ENCODE measurements around the gene NKAPD1.
"Not testable (repeated sequence)": the region's sequence is repeated elsewhere in the genome, so short reads cannot be mapped to it uniquely, and the experiment has no call there.

The NKAPD1 gene

GRCh38 chr11:112073941-112074811, at the start of gene NKAPD1, which contains the start of gene PIH1D2:
Gene NKAPD1 (plus strand): TSS chr11:112074299. CDS start chr11:112075575, 1,276 bp downstream.
Gene PIH1D2 (minus strand): TSS chr11:112074017. CDS start chr11:112073174, 843 bp downstream.
- DNase-seq: peak; percentile 88

- DNase-seq: peak; percentile 85
These were observed 49.1 kb upstream of the NKAPD1 start, which contains the start of gene DLAT for GRCh38 chr11:112024773-112025678. Gene DLAT (plus strand): TSS chr11:112025408. CDS start chr11:112025473, 65 bp downstream.

- DNase-seq: no peak
These were observed 48.4 kb upstream of the NKAPD1 start for GRCh38 chr11:112025707-112026106.

GRCh38 chr11:112026784-112027410, 47.2 kb upstream of the NKAPD1 start:
- DNase-seq: not testable (repeated sequence)

GRCh38 chr11:112029460-112029859, 44.6 kb upstream of the NKAPD1 start:
- no peak for DNase-seq

GRCh38 chr11:112033902-112034301, 40.2 kb upstream of the NKAPD1 start:
- no peak for DNase-seq

GRCh38 chr11:112037527-112037926, 36.6 kb upstream of the NKAPD1 start:
- DNase-seq: no peak

- peak; percentile 22 for DNase-seq
These were observed 31.7 kb upstream of the NKAPD1 start for GRCh38 chr11:112042161-112042960.

GRCh38 chr11:112042961-112043304, 31.2 kb upstream of the NKAPD1 start:
- DNase-seq: no peak

- no peak for DNase-seq
These were observed 29.1 kb upstream of the NKAPD1 start for GRCh38 chr11:112044961-112045360.

GRCh38 chr11:112046647-112047046, 27.5 kb upstream of the NKAPD1 start:
- not testable (repeated sequence) for DNase-seq

- not testable (repeated sequence) for DNase-seq
These were observed 25.8 kb upstream of the NKAPD1 start for GRCh38 chr11:112048256-112048655.

GRCh38 chr11:112049777-112050176, 24.3 kb upstream of the NKAPD1 start:
- no peak for DNase-seq

- DNase-seq: no peak
These were observed 23.4 kb upstream of the NKAPD1 start for GRCh38 chr11:112050721-112051120.

- no peak for DNase-seq
These were observed 22.3 kb upstream of the NKAPD1 start for GRCh38 chr11:112051768-112052167.

- DNase-seq: no peak
These were observed 16.9 kb upstream of the NKAPD1 start for GRCh38 chr11:112057170-112057569.

GRCh38 chr11:112058103-112058502, 16.0 kb upstream of the NKAPD1 start:
- no peak for DNase-seq

GRCh38 chr11:112062923-112063322, 11.2 kb upstream of the NKAPD1 start:
- no peak for DNase-seq

- no peak for DNase-seq
These were observed 8.6 kb downstream of the NKAPD1 start for GRCh38 chr11:112082729-112083128.

GRCh38 chr11:112085822-112086421, 11.8 kb downstream of the NKAPD1 start:
- no peak for DNase-seq

- peak; percentile 91 for DNase-seq
These were observed 12.5 kb downstream of the NKAPD1 start, which contains the start of the genes SDHD and TIMM8B for GRCh38 chr11:112086422-112087191. Gene SDHD (plus strand): TSS chr11:112086873. CDS start chr11:112086908, 35 bp downstream. Gene TIMM8B (minus strand): TSS chr11:112086756. CDS start chr11:112086723, 33 bp downstream.

Measured in NCI-H226 (cell line).